NCI-H2107 treated with DMSO at 0.1 percent for 48 hours (cell line): ENCODE measurements around the gene KCTD8.

ENCODE experiments used
- DNase-seq: peaks from one replicate; lab custom pipeline; 2025; ENCODE audit not compliant: unreplicated experiment; lab: John Stamatoyannopoulos, UW

The KCTD8 gene

GRCh38 chr4:44448521-44449461, at the start of gene KCTD8:
Gene KCTD8, minus strand, starts transcription at chr4:44448809.
- DNase-seq = peak; percentile 15

- no peak for DNase-seq
Measured at GRCh38 chr4:44494810-44495701, 46.4 kb upstream of the KCTD8 start.

DNA sequence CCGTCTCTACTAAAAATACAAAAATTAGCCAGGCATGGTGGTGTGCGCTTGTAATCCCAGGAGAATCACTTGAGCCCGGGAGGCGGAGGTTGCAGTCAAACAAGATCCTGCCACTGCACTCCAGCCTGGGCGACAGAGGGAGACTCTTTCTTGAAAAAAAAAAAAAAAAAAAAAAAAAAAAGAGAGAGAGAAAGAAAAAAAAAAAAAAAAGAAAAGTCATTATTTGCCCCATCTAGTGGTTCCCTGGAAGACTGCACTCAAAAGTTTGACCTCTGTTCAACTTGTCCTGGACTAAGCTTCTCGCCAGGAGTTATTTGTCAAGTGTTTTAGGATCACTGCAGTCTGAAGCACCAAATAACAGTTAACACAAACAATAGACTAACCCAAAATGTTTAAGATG, 45.3 kb upstream of the KCTD8 start:
- no peak for DNase-seq

DNA sequence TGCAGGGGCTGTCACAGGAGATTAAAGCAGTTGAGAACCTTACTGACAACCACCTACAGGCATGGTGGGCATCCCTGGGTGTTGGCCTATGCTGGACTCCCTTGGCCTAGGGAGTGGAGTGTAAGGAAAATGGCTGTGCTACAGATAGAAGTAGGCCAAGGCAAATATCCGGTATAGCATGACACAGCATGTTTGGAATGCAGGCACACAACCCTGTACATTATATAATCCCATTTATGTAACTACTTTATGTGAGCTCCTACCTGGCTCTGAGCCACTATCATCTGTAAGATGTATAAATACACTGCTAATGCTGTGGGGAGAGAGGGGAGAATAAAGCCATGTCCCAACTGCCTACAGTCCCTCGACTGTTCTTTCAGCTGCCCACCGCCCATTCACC, 38.7 kb upstream of the KCTD8 start:
- DNase-seq = no peak

GRCh38 chr4:44479731-44480130, 31.1 kb upstream of the KCTD8 start:
- DNase-seq = no peak

- no peak for DNase-seq
Measured at GRCh38 chr4:44462259-44462658, 13.7 kb upstream of the KCTD8 start.

DNA sequence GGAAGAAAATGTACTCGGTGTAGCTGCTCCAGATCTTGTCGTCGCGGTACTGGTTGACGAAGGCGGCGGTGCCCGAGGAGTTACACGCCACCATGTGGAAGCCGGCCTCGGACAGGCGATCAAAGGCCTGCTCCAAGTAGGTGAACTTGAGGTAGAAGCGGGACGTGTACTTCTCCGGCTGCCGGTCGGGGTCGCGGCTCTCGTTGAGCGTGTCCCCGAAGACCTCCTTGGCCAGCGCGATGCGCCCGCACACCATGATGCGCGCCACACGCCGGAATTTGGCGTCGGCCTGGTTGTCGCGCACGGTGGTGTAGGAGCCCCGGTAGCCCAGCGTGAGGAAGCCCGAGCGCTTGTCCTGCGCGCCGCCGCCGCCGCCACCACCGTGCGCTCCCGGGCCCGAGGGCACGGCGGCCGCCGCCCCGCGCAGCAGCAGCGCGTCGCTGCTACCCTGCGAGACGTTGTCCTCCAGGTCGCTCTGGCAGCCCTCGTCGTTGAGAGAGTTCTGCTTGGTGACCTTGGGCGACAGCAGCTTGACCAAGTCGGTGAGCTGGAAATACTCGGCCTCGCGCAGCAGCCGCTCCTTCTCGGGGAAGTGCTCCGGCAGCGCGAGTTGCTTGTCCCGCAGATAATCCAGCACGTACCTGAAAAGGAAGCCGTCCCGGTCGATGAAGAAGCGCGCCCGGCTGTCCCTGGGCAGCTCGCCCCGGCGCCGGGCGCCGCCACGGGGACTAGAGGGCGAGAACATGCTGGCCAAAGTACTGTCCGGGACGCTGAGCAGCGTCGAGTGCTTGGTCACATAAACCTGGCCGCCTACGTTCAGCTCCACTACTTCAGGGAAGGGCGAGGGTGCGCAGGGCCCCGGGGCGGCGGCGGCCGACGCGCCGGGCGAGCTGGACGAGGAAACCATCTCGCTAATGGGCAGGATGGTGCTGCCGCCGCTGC, 775 bp downstream of the KCTD8 start:
- DNase-seq = no peak

GRCh38 chr4:44446801-44447562, 1.6 kb downstream of the KCTD8 start:
- no peak for DNase-seq

- no peak for DNase-seq
Measured at GRCh38 chr4:44446191-44446590, 2.4 kb downstream of the KCTD8 start.

GRCh38 chr4:44438687-44439086, 9.9 kb downstream of the KCTD8 start:
- no peak for DNase-seq

DNA sequence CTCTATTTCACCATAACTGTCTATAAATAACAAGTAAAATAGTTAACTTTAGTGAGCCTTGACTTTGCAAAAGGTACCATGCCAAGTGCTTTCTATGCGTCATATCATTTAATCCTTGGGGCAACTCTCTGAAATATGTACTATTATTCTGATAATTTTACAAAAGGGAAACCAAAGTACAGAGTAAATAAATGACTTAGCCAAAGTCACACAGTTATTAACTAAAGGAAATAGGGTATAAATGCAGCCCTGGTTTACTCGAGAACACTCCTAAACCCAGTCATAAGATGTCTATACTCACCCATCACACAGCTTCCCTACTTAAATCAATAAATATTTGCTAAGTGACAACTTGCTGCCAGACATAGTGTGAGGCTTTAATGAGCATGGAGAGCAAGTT, 14.4 kb downstream of the KCTD8 start:
- DNase-seq = no peak

DNA sequence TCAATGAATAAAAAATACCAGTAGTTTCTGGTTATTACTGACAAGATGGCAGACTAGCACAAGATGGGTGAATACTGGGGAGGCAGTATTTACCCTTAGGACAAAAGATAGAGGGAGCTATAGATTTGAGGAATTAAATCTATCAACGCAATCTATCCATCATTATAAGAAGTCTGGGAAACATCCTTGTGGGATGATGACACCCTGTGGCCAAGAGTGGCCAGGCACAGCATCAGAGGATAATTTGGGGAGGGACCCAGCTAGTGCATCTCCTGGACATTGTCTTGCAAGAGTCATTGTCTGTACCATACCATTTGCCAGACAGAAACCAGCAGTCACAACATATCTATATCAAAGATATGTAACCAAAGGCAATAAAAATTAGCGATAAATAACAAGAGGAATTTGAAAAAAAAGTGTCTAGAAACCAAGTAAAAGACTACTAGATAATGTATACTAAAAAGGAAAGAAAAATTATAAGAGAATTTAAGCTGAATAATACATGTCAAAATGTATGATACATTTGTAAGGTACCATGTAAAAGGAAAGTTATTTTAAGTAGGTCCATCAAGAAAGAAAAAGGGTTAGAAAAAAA, 22.9 kb downstream of the KCTD8 start:
- no peak for DNase-seq

DNA sequence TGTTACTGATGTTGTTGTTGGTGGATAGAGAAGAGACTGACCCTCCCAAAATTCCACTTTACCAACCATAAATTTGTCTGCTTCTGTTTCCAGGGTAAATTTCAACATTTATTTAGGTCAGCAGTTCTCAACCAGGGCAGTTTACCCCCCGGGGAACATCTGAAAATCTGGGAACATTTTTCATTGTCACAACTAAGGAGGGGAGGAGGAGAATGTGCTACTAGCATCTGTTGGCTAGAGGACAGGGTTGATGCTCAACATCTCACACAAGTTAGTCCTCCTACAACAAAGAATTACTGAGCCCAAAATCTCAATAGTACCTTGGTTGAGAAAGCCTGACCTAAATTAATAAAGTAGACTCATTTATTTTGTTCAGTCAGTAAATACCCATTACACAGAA, 25.7 kb downstream of the KCTD8 start:
- DNase-seq = no peak

DNA sequence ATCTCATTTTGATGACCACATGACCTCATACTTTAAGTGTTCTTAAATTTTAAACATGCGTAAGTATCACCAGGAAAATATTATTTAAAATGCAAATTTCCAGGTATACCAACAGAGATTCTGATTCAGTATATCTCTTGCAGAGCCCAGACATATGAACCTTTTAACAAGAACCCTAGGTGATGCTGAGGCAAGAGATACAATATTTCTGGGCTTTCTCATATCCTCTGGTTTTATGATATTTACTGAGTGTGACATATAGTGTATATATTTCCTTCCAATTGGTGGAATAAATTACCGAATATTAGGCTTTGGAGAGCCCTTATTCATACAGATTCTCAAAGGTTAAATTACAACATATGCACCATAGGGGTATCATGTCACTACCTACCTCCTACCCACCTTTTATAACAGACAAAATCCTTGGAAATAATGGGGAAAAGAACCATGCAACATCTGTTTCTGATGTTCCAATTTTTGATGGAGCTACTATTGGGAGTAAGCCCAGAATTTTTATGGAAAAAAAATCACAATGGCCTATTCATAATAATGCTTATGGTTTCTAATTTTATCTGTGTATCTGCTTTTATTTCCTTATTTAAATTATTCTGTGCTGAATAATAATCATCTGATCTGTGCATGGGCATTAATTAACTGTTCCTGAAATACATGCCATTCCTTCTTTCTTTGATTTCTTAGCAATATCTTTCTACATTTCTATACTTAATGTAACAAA, 27.1 kb downstream of the KCTD8 start:
- DNase-seq = no peak

GRCh38 chr4:44415251-44415650, 33.4 kb downstream of the KCTD8 start:
- DNase-seq = no peak

DNA sequence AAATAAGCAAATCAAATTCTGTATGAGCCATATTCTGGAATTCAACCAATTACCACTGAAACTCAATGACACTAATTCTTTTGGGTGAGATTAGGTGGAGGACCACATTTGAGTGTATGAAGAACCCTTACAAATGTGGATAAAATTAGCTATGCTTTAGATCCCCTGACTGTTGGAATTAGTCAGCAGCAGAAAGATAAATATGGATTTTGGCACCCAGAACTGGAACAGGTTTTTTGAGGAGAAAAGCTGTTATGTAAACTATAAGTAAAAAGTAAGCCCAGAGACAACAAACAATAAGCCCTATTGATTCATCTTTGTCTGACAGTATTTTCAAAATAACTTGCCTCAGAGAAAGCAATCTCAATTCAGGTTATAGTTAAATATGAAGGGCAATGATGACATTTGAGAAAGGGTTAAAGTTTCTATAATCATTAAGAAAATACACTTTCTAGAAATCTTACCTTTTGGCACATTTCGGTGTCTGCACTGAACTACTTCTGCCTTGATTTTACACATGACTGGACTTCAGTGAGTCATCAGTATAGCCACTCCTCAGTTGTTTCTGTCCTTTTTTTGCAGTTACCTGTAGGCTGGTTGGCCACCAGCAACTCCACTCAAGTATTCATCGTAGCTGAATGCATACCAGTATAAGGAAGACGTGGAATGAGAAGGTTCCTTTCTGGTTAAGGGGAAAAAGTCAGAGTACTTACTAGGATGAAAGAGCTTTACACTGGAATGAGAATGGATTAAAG, 80.0 kb downstream of the KCTD8 start:
- no peak for DNase-seq

- no peak for DNase-seq
Measured at GRCh38 chr4:44354172-44354571, 94.4 kb downstream of the KCTD8 start.

DNA sequence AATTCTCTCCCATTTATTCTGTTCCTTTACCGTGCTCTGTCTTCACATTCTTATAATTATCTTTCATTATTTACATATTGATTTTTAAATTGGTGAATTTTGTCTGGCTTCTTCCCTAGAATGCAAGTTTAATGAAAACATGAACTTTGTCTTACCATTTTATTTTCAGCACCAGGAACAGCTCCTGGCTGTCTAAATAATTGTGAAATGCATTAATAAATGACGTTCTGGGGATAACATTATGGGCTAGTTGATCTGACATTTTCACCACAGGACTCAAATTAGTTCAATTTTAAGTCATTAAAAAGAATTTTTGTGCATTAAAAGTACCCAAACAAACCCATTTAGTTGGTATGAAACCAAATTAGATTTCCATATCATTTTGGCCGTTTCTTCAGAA, 97.5 kb downstream of the KCTD8 start:
- DNase-seq = no peak
